Endometrial microvascular endothelial cells (primary cell): ENCODE results near the gene RHD. TPM values are rescaled to one million over a fixed set of nuclear protein-coding genes. Genes with fewer than 3 reads are reported as not detected.
"Not testable (repeated sequence)": the region's sequence is repeated elsewhere in the genome, so short reads cannot be mapped to it uniquely, and the experiment has no call there.

Experiments
- in situ Hi-C: cut with HindIII; loops from 2 replicates; pipeline ENCODE4 v1.10.0; 2017; ENCODE audit warnings: low sequenced_read_pairs, low pct_unique_long_range_greater_than_20kb; ENCODE audit errors: inconsistent ontology term
- total RNA-seq: library from RNA; depleted of rRNA; stranded (reverse); fragments of >200 nt; gene quantifications from one replicate; pipeline ENCODE4 v1.2.3, GENCODE V29; 2015; ENCODE audit errors: inconsistent ontology term

RHD gene
- total RNA-seq, 1 donor from 2014 or later = not detected

- in situ Hi-C loops = not testable (repeated sequence)
Measured at GRCh38 chr1:25294889-25295826, 22.8 kb downstream of the RHD start.

DNA sequence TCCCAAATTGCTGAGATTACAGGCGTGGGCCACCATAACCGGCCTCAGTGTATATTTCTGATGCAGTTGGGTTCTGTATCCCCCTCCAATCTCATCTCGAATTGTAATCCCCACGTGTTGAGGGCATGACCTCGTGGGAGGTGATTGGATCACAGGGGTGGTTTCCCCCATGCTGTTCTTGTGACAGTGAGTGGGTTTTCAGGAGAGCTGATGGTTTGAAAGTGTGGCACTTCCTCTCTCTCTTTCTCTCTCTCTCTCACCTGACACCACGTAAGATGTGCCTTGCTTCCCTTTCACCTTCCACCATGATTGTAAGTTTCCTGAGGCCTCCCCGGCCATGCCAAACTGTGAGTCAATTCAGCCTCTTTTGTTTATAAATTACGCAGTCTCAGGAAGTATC lies 24.2 kb downstream of the RHD start:
- in situ Hi-C loops = not testable (repeated sequence)

DNA sequence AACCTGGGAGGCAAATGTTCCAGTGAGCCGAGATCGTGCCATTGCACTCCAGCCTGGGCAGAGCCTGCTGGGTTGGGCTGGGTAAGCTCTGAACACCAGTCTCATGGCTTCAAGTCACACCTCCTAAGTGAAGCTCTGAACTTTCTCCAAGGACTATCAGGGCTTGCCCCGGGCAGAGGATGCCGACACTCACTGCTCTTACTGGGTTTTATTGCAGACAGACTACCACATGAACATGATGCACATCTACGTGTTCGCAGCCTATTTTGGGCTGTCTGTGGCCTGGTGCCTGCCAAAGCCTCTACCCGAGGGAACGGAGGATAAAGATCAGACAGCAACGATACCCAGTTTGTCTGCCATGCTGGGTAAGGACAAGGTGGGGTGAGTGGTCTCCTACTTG lies 28.4 kb downstream of the RHD start:
- in situ Hi-C loops = not testable (repeated sequence)

DNA sequence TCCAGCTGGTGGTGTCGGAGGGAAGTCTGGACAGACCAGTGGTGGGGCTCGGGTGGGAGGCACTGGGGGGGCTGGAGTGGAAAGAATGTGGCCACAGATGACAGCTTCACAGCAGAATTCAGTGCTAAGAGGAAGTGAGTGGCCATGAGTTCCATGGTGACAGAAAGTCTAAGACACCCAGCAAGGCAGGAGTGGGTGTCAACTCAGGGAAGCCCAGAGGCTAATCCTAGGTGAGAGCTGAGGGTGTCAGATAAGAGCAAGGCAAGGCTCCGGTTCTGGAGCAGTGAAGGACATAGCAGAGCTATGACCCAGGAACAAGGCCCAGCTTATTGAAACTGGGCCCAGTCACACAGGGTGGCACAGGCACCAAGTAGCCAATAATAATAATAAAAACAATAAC lies 30.0 kb downstream of the RHD start:
- in situ Hi-C loops = not testable (repeated sequence)

DNA sequence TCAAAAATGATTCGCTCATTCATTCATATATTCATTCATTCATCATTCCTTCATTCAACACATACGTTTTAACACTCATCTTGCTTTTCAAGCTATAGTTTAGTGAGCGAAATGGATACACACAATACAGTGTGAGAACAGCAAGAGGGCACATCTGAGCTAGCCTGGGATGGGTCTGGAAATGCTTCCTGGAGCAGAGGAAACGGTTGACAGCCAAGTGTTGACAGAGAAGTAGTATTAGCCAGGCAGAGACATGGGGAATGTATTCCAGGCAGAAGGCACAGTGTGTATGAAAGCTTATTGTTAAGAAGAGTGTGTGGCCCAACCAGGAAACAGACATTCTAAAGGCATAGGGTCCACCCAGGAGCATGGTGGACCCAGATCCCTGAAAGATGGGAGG lies 32.6 kb downstream of the RHD start:
- in situ Hi-C loops = not testable (repeated sequence)

DNA sequence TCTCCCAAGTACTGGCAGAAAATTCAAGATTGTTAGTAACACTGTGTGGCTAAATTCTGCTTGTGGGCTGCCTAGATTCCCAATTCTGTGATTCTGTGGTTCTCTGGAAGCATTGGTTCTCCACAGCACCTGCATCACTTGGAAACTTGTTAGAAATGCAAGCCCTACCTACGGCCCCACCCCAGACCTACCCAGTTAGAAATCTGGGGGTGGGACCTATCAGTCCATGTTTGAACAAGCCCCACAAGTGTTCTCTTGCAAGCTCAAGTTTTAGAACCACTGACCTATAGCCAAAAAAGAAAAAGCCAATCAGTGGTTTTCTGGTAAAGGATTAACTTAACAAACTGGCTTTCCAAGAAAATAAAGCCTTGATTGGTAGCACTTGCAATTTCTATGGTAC lies 35.9 kb downstream of the RHD start:
- in situ Hi-C loops = not testable (repeated sequence)

GRCh38 chr1:25309085-25309484 lies 36.8 kb downstream of the RHD start:
- in situ Hi-C loops = not testable (repeated sequence)

GRCh38 chr1:25309486-25309885 lies 37.2 kb downstream of the RHD start:
- in situ Hi-C loops = not testable (repeated sequence)

GRCh38 chr1:25312806-25313470 lies 40.6 kb downstream of the RHD start:
- in situ Hi-C loops = not testable (repeated sequence)

- in situ Hi-C loops = not testable (repeated sequence)
Measured at GRCh38 chr1:25320314-25320938, 48.1 kb downstream of the RHD start.

- in situ Hi-C loops = not testable (repeated sequence)
Measured at GRCh38 chr1:25322127-25322526, 49.8 kb downstream of the RHD start.

DNA sequence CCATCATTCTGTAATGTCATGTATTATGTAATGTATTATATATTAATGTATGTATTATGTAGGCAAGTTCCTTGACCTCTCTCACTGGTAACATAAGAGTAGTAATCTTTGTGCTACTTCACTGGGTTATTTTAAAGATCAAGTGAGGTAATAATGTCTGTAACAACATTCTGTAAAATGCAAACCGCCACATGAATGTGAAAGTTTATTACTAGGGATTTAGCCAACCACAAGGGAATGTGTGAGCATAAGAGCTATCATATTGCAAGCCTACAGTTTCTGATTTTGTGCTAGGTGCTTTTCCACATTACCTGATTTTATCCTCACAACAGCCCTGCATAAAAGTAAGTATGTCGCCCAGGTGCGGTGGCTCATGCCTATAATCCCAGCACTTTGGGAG lies 52.1 kb downstream of the RHD start:
- in situ Hi-C loops = not testable (repeated sequence)

DNA sequence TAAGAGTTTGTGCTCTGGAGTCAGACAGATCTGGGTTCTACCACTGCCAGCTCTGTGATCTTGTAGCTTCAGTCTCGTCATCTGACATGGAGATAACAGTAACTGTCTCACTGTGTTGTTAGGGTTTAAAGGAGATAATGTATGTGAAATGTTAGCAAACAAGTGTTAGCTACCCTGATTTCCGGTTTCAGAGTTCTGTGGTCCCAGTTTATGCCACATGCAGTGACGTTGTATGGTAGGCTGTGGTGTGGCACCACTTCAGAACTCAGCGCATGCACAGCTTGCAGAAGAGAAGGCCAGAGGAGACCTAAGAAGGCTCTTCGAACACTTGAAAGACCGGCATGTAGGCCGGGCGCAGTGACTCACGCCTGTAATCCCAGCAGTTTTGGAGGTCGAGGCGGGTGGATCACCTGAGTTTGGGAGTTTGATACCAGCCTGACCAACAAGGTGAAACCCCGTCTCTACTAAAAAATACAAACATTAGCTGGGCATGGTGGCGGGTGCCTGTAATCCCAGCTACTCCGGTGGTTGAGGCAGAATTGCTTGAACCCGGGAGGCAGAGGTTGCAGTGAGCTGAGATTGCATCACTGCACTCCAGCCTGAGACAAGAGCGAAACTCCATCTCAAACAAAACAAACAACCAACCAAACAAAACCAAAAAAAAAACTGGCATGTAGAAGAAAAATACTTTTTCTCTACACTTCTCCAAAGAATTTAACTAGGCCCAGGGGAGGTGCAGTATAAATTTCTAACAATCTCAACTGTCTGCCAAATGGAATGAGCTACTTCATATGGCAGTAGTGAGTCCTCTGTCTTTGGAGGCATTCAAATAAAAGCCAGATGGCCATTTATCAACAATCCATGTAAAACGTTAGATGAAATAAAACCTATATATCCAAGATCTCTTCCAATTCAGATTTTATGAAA lies 55.8 kb downstream of the RHD start:
- in situ Hi-C loops = not testable (repeated sequence)

DNA sequence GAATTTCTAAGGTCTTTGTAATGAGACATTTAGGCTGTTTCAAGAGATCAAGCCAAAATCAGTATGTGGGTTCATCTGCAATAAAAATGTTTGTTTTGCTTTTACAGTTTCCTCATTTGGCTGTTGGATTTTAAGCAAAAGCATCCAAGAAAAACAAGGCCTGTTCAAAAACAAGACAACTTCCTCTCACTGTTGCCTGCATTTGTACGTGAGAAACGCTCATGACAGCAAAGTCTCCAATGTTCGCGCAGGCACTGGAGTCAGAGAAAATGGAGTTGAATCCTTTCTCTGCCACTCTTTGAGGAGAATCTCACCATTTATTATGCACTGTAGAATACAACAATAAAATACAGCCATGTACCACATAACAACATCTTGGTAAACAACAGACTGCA lies 56.5 kb downstream of the RHD start:
- in situ Hi-C loops = not testable (repeated sequence)

DNA sequence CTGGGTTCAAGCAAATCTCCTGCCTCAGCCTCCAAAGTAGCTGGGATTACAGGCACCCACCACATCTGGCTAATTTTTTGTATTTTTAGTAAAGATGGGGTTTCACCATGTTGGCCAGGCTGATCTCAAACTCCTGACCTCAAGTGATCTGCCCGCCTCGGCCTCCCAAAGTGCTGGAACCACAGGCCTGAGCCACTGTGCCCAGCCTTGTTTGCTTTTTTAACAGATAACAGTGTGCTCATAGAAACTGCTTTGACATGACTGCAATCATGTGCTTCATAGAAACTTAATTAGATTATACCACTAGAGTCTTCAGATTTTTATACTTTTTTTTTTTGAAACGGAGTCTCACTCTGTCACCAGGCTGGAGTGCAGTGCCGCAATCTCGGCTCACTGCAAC lies 57.0 kb downstream of the RHD start:
- in situ Hi-C loops = not testable (repeated sequence)

DNA sequence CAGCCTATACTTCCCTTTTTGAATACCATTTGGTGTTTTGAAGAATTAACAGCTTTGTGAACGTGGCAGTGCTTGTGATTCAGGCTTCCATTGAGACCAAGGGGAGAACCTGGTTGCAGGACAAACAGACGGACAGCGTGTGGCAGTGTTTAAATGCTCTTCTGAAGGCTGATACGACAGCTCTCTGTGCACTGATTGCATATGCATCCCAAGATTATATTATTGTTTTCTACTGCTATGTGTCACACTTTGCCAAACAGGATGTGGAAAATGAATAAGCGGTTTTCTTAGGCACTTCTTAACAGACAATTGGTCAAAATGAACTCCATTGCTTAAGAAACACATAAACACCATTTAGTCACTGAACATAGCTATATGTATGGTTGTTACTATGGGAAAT lies 57.6 kb downstream of the RHD start:
- in situ Hi-C loops = not testable (repeated sequence)

DNA sequence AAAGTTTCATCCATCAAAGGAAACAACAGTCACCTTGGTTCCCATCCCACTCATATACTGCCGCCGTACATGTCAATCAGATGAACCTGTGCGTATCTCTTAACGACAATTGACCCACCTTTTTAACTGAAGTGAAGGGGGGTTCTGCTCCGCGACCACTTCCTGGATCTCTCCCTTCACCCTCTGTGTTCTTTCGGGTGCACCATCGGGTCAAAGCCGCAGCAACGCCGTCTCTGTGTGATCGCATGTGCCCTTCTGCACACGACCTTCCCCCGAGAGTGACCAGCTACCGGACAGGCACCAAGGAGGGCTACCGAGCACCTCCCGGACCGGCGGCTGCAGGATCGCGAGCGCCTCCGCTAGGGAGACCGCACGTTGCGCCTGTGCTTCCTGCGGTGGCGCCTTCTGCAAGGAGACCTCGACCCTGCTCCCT lies 64.6 kb downstream of the RHD start:
- in situ Hi-C loops = not testable (repeated sequence)

DNA sequence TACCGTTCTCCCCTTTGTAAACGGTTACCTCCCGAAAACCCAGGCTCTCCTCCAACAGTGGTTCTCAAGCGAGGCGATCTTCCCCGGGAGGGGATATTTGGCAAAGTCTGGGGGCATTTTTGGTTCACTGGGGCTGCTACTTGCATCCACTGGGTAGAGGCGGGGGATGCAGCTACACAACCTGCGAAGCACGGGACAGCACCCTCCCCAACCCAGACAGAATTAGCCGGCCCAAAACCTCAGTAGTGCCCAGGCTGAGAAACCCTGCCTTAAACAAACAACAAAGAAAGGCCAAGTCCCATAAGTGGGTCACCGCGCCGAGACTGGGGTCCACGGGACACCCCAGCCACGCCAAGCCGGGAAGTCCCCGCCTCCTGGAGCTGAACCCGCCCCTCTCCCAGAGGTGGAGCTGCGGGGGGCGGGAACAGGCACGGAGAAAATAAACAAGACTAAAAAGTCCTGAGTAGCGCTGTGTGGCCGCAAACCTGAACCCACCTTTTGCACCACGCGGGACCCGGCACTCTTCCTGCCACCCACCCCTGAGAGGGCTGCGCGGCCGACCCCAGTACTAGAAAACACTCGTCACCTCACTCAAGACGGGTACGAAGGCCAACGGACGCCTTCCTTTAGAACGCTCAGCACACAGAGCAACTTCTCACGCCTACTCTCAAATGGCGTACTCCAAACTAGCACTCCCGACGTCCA lies 65.3 kb downstream of the RHD start:
- in situ Hi-C loops = not testable (repeated sequence)
